Breast epithelium (tissue), 4 donors: ENCODE data around the gene GLRA1. TPM values are rescaled to one million over a fixed set of nuclear protein-coding genes. Genes with fewer than 3 reads are reported as not detected.

Experiments used
- DNase-seq, 2 donors: peaks; one replicate each; pipeline ENCODE4 v3.0.0-alpha.2; 2019; ENCODE audit warnings: low spot score in 2 of 2
- H3K27ac ChIP-seq, 2 donors: fragments of 200-600 bp; sonication (generic) in 1 of 2; one replicate each; pipeline ENCODE4 v1.5.1; 2016 to 2019; ENCODE audit warnings: mild to moderate bottlenecking in 1 of 2
- H3K27me3 ChIP-seq, 2 donors: fragments of 200-600 bp; sonication (generic) in 1 of 2; one replicate each; pipeline versions ENCODE4 v1.5.1 to v1.6.0; 2017 to 2019; ENCODE audit warnings: control low read depth in 1 of 2, mild to moderate bottlenecking in 1 of 2
- H3K36me3 ChIP-seq: fragments of 200-600 bp; one replicate; pipeline ENCODE4 v1.5.1; 2019
- H3K4me1 ChIP-seq, 2 donors: fragments of 200-600 bp; sonication (generic); one replicate each; pipeline ENCODE4 v1.5.1; 2016 to 2019; ENCODE audit warnings: control low read depth in 1 of 2
- H3K4me3 ChIP-seq, 3 donors: fragments of 200-600 bp; sonication (generic); 1 replicate in 2 of 3; 2 replicates in 1 of 3; pipeline ENCODE4 v1.5.1; 2016 to 2019; ENCODE audit warnings: mild to moderate bottlenecking in 3 of 3, moderate library complexity in 2 of 3
- H3K9me3 ChIP-seq, 2 donors: fragments of 200-600 bp; sonication (generic) in 1 of 2; one replicate each; pipeline ENCODE4 v1.5.1; 2016 to 2019; ENCODE audit warnings: control low read depth in 1 of 2
- POLR2A ChIP-seq: fragments of 450-650 bp; IDR thresholded peaks from one replicate; pipeline ENCODE4 v1.6.1; 2016; ENCODE audit warnings: antibody characterized with exemption, mild to moderate bottlenecking, moderate library complexity
- POLR2AphosphoS5 ChIP-seq, 3 donors: sonication (generic); formaldehyde crosslinking; IDR thresholded peaks; one replicate each; pipeline ENCODE4 v1.6.1; 2017; ENCODE audit warnings: antibody characterized with exemption in 3 of 3
- intact Hi-C: fragments of 100-400 bp; cut with DNase I; formaldehyde crosslinking; loops from one replicate; pipeline ENCODE4 v1.15.1; 2023; ENCODE audit warnings: low total_unique reads
- total RNA-seq, 3 donors: library from RNA; depleted of rRNA; stranded (reverse); fragments of >200 nt; gene quantifications; one replicate each; pipeline ENCODE4 v1.1.0, GENCODE V29; 2016
- TF ChIP-seq, protein P1 (sequence below), 3 donors: fragments of 450-650 bp; IDR thresholded peaks; one replicate each; pipeline ENCODE4 v1.5.1; 2016 to 2017; ENCODE audit warnings: antibody characterized with exemption in 3 of 3, mild to moderate bottlenecking in 3 of 3, moderate library complexity in 3 of 3

The GLRA1 gene
- total RNA-seq, 3 donors from 2014 or later = not detected

- Histone ChIP-seq H3K4me3 (no peak overlapping the region), H3K9me3 (no peaks in the 10 kb centered on the region), H3K27me3 (no peaks in the 10 kb centered on the region), H3K36me3 (no peaks in the 10 kb centered on the region), H3K27ac (no peak overlapping the region), H3K4me1 (no peaks in the 10 kb centered on the region)
- TF ChIP-seq POLR2AphosphoS5 (IDR thresholded peaks at IDR 0.05) = no peak
- TF ChIP-seq POLR2A = no peak
- TF ChIP-seq, protein P1, sequence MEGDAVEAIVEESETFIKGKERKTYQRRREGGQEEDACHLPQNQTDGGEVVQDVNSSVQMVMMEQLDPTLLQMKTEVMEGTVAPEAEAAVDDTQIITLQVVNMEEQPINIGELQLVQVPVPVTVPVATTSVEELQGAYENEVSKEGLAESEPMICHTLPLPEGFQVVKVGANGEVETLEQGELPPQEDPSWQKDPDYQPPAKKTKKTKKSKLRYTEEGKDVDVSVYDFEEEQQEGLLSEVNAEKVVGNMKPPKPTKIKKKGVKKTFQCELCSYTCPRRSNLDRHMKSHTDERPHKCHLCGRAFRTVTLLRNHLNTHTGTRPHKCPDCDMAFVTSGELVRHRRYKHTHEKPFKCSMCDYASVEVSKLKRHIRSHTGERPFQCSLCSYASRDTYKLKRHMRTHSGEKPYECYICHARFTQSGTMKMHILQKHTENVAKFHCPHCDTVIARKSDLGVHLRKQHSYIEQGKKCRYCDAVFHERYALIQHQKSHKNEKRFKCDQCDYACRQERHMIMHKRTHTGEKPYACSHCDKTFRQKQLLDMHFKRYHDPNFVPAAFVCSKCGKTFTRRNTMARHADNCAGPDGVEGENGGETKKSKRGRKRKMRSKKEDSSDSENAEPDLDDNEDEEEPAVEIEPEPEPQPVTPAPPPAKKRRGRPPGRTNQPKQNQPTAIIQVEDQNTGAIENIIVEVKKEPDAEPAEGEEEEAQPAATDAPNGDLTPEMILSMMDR (IDR thresholded peaks at IDR 0.05) = no peak
- intact Hi-C loops = no loop called here
- DNase-seq = no peak
Observed at GRCh38 chr5:151911011-151911410, 13.6 kb downstream of the GLRA1 start.

DNA sequence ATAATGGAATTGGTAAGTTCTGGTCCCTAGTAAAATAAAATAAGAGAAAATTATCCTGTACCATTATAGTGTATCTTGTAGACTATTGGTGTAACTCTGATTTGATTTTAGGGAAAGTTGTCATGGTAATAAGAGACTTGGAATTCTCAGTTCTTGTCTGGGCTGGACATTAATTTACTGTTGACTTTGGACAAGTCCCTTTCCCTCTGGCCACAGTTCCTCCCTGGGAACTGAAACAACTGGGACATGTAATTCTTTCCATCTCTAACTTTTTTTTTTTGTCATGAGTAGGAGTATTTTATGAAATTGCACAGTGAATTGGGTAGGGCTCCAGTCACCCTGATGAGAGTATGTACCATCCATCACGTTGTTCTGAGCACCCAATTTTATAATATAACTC is 15.0 kb downstream of the GLRA1 start:
- TF ChIP-seq POLR2AphosphoS5 (IDR thresholded peaks at IDR 0.05) = no peak
- TF ChIP-seq, protein P1 (IDR thresholded peaks at IDR 0.05) = no peak
- TF ChIP-seq POLR2A = no peak
- intact Hi-C loops = no loop called here
- no peaks in the 10 kb centered on the region for H3K9me3 ChIP-seq
- DNase-seq = no peak
- H3K4me1 ChIP-seq = no peaks in the 10 kb centered on the region
- H3K4me3 ChIP-seq = no peak overlapping the region
- H3K27ac ChIP-seq = no peak overlapping the region
- no peaks in the 10 kb centered on the region for H3K27me3 ChIP-seq
- H3K36me3 ChIP-seq = no peaks in the 10 kb centered on the region

DNA sequence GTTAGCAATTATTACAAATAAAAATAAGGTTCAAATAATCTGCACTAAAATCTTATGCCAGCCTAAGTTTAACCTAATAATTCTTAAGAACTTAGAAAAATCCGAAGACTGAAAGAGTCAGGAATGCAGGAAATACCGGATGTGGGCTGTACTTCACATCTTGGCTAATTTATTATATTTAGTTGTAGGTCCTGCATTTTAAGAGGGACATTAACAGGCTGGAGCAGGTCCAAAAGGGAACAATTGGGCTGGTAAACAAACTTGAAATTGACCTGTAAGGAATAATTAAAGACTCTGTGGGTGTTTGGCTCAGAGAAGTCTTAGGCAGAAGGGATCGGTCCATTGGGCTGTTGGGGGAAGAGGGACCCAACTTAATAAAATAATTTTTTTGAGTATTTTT is 18.4 kb downstream of the GLRA1 start:
- H3K27ac ChIP-seq = no peak overlapping the region
- no peaks in the 10 kb centered on the region for H3K36me3 ChIP-seq
- TF ChIP-seq POLR2AphosphoS5 (IDR thresholded peaks at IDR 0.05) (no peak), POLR2A (no peak)
- TF ChIP-seq, protein P1 (IDR thresholded peaks at IDR 0.05) = no peak
- no peak overlapping the region for H3K4me3 ChIP-seq
- no peaks in the 10 kb centered on the region for H3K4me1 ChIP-seq
- no peaks in the 10 kb centered on the region for H3K27me3 ChIP-seq
- intact Hi-C loops = no loop called here
- no peaks in the 10 kb centered on the region for H3K9me3 ChIP-seq
- no peak for DNase-seq

GRCh38 chr5:151905557-151905961 is 19.1 kb downstream of the GLRA1 start:
- no peaks in the 10 kb centered on the region for H3K36me3 ChIP-seq
- intact Hi-C loops = no loop called here
- H3K4me3 ChIP-seq = no peak overlapping the region
- no peaks in the 10 kb centered on the region for H3K4me1 ChIP-seq
- no peak overlapping the region for H3K27ac ChIP-seq
- no peaks in the 10 kb centered on the region for H3K9me3 ChIP-seq
- no peak for DNase-seq
- no peak for TF ChIP-seq POLR2AphosphoS5 (IDR thresholded peaks at IDR 0.05)
- TF ChIP-seq, protein P1 (IDR thresholded peaks at IDR 0.05) = no peak
- TF ChIP-seq POLR2A = no peak
- H3K27me3 ChIP-seq = no peaks in the 10 kb centered on the region

GRCh38 chr5:151904909-151905308 is 19.7 kb downstream of the GLRA1 start:
- DNase-seq = no peak
- no peak overlapping the region for H3K4me3 ChIP-seq
- no peaks in the 10 kb centered on the region for H3K4me1 ChIP-seq
- H3K27me3 ChIP-seq = no peaks in the 10 kb centered on the region
- intact Hi-C loops = no loop called here
- no peak for TF ChIP-seq POLR2AphosphoS5 (IDR thresholded peaks at IDR 0.05)
- no peak for TF ChIP-seq POLR2A
- TF ChIP-seq, protein P1 (IDR thresholded peaks at IDR 0.05) = no peak
- H3K9me3 ChIP-seq = no peaks in the 10 kb centered on the region
- no peaks in the 10 kb centered on the region for H3K36me3 ChIP-seq
- no peak overlapping the region for H3K27ac ChIP-seq
